Cardiac fibroblast (primary cell): ENCODE measurements around the gene BCLAF3.

ENCODE experiments used
- DNase-seq, 2 donors: peaks; one replicate each; pipeline versions ENCODE4 v3.0.0 to v3.0.0-alpha.2; 2010; ENCODE audit warnings: low read depth in 2 of 2
- H3K4me3 ChIP-seq, 2 donors: replicated peaks in 1 of 2; 1 replicate in 1 of 2; 2 replicates in 1 of 2; pipeline ENCODE4 v1.5.1; 2011; ENCODE audit warnings: low read depth in 2 of 2, low read length in 2 of 2, mild to moderate bottlenecking in 2 of 2, moderate library complexity in 1 of 2
- CTCF ChIP-seq: IDR thresholded peaks from one replicate; pipeline ENCODE4 v1.5.1; 2011; ENCODE audit warnings: low read depth, mild to moderate bottlenecking, low read length, inconsistent platforms

The BCLAF3 gene

DNA sequence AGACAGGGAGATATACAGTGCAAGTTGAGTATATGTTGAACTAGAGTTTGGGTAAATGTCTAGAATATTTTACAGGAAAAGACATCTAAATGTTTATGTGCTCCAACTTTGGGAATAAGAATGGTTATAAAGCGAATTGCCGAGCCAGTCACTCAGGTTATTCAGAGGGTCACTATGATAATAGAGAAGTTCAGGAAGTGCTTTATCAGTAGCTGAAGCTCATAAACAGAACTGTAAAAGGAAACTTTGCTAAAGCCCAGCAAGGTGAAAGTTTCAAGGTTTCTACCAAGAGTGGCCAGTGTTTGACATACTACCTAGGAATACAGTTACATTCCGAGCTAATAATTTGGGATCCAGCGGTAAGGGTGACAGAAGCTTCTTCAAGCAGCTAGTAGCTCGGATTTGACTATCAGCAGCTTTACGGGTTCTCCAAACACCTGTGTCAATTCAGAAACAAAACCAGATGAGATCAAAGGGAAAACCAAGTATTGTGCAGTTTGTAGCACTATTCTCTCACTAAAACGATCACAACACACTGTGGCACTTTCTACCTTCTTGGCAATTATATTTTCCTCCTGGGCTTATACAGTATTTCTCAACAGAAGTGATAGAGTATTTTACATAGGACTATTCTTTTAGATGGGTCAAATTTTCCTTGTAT is 17.2 kb upstream of the BCLAF3 start:
- TF ChIP-seq CTCF, result no peak
- DNase-seq, result no peak
- H3K4me3 ChIP-seq, result no peak overlapping the region

DNA sequence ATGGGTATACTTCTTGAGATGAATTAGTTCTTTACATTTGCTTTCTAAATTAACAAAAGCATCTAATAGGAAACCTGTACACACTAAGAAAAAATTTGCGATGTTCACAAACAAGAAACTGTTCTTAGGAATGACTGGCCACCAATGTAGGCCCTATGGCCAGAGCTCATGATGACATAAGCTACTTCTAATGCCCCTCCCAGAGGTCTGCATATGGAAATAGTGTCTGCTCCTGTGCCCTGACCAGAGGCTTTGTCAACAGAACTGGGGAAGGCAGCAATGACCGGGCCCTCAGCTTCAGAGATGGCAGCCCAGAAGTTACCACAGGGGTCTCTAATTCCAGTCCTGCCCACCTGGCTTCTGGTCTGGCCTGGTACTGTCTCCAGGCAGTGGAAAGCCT is 15.0 kb upstream of the BCLAF3 start:
- no peak for DNase-seq
- H3K4me3 ChIP-seq, result no peak overlapping the region
- TF ChIP-seq CTCF, result no peak

GRCh38 chrX:20001588-20001987 is 10.7 kb upstream of the BCLAF3 start:
- TF ChIP-seq CTCF, result no peak
- DNase-seq, result no peak
- H3K4me3 ChIP-seq, result no peak overlapping the region

DNA sequence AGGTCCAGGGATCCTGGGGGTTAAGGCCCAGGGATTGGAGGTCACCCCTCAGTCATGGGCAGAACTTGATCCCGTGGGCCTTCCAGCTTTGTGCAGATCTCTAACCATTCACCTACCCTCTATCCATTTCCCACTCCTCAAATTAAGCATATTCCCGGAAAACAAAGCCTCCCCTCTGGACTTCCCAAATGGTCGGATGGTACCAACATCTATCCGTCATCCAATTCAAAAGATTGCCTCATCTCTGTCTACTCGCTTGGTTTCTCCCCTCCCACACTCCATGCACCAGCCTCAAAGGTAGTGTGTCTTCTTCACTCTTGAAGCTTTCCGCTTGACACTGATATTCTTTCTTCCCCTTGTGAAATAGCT is 473 bp upstream of the BCLAF3 start:
- TF ChIP-seq CTCF, result no peak
- peak overlapping the region; percentile 17 to 28 for H3K4me3 ChIP-seq
- DNase-seq, result no peak

- peak overlapping the region; percentile 60 to 80 for H3K4me3 ChIP-seq
- no peak for DNase-seq
- no peak for TF ChIP-seq CTCF
Measured at GRCh38 chrX:19990151-19990555, 708 bp downstream of the BCLAF3 start.

DNA sequence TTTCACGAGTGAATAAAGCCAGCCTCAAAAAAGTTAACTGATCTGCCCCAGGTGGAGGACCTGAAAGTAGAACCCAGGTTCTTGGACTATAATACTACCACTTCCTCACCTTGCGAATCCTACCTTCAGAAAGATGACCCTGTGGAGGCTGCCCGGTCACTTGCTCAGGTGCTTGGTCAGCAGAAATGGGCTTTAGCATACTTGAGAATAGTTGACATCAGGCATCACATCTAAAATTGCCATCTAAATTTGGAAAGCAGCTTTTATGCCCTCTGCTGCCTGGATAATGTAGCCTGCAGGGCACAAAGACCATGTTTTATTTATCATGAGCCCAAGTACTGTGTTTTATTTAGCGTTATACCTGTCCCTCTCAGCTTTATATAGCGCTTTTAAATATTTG is 3.0 kb downstream of the BCLAF3 start:
- no peak for DNase-seq
- no peak for TF ChIP-seq CTCF
- H3K4me3 ChIP-seq, result no peak overlapping the region

GRCh38 chrX:19986531-19986930 is 4.3 kb downstream of the BCLAF3 start:
- TF ChIP-seq CTCF, result no peak
- no peak for DNase-seq
- no peak overlapping the region for H3K4me3 ChIP-seq
